ENCODE measurements around the gene SLC22A17.
"Not testable (repeated sequence)": the region's sequence is repeated elsewhere in the genome, so short reads cannot be mapped to it uniquely, and the experiment has no call there.

SLC22A17 gene

DNA sequence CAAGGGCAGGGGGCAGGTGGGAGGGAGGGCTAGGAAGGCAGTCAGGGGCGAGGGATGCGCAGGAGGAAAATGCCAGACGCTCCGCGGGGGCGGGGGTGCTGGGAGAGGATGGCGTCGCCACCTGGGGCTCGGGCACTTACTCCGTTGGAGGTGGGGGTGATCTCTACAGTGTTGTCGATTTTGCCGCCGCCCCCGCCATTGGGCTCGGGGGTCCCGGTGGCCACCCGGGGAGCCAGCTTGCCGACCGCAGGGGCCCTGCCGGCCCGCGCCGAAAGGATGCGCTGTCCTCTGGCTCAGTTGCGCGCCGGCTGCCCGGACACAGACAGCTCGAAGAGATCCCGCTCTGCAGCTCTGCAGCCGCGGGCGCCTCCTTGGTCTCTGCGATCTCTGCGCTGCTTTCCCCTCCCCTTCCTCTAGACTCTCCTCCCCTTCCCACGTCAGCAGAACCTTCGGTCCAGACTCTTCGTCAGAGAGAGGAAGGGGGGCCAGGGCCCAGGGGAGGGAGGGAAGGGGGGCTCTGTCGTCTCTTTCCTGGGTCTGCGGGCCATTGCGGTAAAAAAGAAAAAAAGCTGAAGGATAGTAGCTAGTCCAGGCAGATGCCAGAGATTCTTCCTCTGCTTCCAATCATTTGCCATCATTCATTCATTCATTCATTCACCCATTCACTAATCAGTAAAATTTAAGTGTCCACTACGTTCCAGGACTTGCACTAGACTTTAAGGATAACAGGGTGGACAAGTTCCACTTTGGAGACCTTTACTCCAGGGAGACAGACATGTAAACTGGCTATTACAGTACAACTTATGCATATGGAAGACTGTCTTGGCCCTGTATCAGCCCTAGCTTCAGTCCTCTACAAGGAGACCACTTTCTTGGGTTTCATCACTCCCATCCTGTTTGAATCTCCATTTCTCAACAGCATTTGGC, at the start of gene SLC22A17:
SLC22A17 (minus strand) TSS at position 382 of the 927 bp plus-strand sequence.
- in situ Hi-C loops (cut with HindIII; ENCODE audit: low sequenced_read_pairs): no loop called here
- TF ChIP-seq, protein P1, sequence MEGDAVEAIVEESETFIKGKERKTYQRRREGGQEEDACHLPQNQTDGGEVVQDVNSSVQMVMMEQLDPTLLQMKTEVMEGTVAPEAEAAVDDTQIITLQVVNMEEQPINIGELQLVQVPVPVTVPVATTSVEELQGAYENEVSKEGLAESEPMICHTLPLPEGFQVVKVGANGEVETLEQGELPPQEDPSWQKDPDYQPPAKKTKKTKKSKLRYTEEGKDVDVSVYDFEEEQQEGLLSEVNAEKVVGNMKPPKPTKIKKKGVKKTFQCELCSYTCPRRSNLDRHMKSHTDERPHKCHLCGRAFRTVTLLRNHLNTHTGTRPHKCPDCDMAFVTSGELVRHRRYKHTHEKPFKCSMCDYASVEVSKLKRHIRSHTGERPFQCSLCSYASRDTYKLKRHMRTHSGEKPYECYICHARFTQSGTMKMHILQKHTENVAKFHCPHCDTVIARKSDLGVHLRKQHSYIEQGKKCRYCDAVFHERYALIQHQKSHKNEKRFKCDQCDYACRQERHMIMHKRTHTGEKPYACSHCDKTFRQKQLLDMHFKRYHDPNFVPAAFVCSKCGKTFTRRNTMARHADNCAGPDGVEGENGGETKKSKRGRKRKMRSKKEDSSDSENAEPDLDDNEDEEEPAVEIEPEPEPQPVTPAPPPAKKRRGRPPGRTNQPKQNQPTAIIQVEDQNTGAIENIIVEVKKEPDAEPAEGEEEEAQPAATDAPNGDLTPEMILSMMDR (IDR thresholded peaks at IDR 0.05; ENCODE audit: low read depth, low read length): peak; percentile 7
- peak; percentile 90 for DNase-seq (ENCODE audit: low read depth, low spot score)
- H3K4me3 ChIP-seq (ENCODE audit: low read depth, low read length): peak within 1 kb of the TSS; percentile 67

DNA sequence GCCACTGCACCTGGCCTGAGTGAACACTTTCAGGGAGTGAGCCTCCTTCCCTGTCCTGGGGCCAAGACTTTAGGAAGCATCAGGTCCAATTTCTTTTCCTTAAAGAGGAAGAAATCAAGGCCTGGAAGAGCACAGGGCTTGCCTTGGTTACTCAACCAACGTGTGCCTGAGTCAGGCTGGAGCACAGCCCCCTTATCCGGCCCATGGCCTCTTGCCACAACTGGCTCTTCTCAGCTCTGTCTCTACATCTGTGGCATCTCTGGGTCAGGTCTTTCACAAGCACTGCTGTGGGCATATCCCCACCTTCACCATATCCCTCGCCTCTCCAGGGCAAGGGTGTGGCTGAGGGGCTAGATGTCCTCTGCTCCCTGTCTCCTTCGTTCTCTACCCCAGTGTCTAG, 48.6 kb upstream of the SLC22A17 start:
- in situ Hi-C loops (cut with HindIII; ENCODE audit: low sequenced_read_pairs): no loop called here
- no peak overlapping the region for H3K4me3 ChIP-seq (ENCODE audit: low read depth, low read length)
- TF ChIP-seq, protein P1 (IDR thresholded peaks at IDR 0.05; ENCODE audit: low read depth, low read length): no peak

DNA sequence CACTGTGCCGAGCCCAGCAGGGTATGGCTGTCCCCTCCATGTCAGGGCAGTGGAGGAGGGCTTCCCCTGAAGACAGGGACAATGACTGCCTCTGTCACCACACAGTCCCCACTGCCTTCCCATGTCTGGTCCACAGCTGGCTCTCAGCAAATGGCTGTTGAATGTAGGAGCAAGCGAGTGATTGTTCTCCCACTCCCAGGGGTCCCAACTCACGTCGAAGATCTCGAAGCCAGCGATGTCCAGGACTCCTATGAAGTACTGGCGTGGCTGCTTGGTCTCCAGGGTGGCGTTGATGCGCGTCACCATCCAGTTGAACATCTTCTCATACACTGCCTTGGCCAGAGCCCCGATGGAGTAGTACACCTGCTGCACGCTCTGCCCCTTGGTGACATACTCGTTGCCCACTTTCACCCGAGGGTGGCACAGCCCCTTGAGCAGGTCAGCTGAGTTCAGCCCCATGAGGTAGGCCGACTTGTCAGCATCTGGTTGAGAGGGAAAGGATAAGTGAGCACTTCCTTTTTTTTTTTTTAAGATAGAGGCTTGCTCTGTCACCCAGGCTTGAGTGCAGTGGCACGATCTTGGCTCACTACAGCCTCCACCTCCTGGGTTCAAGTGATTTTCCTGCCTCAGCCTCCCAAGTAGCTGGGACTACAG, 47.9 kb upstream of the SLC22A17 start:
- H3K4me3 ChIP-seq (ENCODE audit: low read depth, low read length); in situ Hi-C loops (cut with HindIII; ENCODE audit: low sequenced_read_pairs); DNase-seq (ENCODE audit: low read depth, low spot score): not testable (repeated sequence)

More for the DNA sequence above, 48.6 kb upstream of the SLC22A17 start:
- DNase-seq (ENCODE audit: low read depth, low spot score): no peak

DNA sequence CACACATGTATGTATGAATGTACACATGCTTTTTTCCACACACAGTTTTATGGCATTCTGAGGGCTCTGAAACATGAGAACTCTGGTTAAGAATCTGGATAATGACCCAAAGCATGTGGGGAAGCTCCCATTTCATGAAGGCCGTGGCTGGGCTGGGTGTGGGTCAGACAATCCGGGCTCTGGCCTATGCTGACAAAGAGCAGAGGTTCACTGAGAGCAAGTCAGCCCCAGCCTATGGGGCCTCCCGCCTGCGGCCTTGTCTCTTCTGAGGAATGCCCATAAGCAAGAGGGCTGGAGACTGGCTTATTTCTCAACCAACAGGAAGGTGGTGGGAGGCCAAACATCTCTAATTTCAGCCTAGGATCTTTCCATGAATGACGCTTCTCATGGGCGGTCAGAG, 46.9 kb upstream of the SLC22A17 start:
- no peak overlapping the region for H3K4me3 ChIP-seq (ENCODE audit: low read depth, low read length)
- DNase-seq (ENCODE audit: low read depth, low spot score): no peak
- TF ChIP-seq, protein P1 (IDR thresholded peaks at IDR 0.05; ENCODE audit: low read depth, low read length): no peak
- in situ Hi-C loops (cut with HindIII; ENCODE audit: low sequenced_read_pairs): no loop called here

DNA sequence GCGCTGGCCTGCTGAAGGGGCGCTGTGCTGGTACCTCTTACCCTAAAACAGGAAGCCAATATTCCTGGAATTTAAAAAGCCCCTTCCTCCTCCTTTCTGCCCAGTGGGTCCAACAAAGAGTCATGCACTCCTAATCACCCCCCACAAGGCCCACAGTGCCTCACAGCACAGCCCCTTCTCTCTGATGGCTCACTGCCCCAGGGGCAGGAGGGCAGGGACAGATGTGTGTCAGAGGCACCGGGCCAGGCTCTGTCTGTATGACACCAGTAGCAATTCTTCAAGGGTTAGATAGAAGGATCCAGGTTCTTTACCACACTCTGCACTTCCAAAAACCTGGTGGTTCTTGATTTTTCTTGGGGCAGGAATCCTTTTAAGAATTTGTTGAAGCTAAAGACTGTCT, 46.4 kb upstream of the SLC22A17 start:
- in situ Hi-C loops (cut with HindIII; ENCODE audit: low sequenced_read_pairs): no loop called here
- no peak for DNase-seq (ENCODE audit: low read depth, low spot score)
- TF ChIP-seq, protein P1 (IDR thresholded peaks at IDR 0.05; ENCODE audit: low read depth, low read length): no peak
- no peak overlapping the region for H3K4me3 ChIP-seq (ENCODE audit: low read depth, low read length)

DNA sequence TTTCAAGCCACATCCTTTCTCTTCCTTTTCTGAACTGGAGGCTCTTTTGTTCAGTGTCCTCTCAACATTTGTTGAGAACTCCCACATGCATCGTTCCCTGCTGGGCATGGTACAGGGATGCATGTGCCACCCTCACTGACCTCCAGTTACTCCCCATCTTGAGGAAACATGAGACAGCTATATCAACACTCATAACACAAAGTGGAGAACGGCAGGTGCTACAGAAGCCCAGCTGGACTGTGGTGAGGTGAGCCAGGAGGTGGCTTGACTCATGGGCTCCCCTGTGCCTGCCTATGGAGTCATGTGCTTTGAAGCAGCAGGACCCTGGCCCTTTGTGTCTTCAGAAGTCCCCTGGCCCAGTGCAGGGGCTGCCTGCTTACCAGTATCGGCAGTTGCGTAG, 45.7 kb upstream of the SLC22A17 start:
- TF ChIP-seq, protein P1 (IDR thresholded peaks at IDR 0.05; ENCODE audit: low read depth, low read length): no peak
- in situ Hi-C loops (cut with HindIII; ENCODE audit: low sequenced_read_pairs): no loop called here
- DNase-seq (ENCODE audit: low read depth, low spot score): no peak
- H3K4me3 ChIP-seq (ENCODE audit: low read depth, low read length): no peak overlapping the region
